IMR-90 (cell line): ENCODE measurements around the gene CADM4. TPM values are rescaled to one million over a fixed set of nuclear protein-coding genes. Genes with fewer than 3 reads are reported as not detected.

ENCODE experiments used
- ATAC-seq: fragments of 200-7000 bp; cut with Tn5 transposase; 2 replicates; pipeline ENCODE4 v1.9.1; 2020; ENCODE audit warnings: low read depth, mild to moderate bottlenecking, moderate library complexity
- BruUV-seq: library from RNA; stranded (reverse); fragments of 400-500 nt; replicated peaks from 2 replicates; lab custom pipeline; 2021; lab: Mats Ljungman, UMichigan
- CTCF ChIA-PET: fragments of 300-600 bp; formaldehyde crosslinking; extraction: SDS; loops from one replicate; lab custom pipeline; 2021; ENCODE audit warnings: antibody characterized with exemption; lab: Yijun Ruan, JAX
- POLR2A ChIA-PET: fragments of 300-600 bp; sonication (Branson Sonifier 250); formaldehyde crosslinking; loops from one replicate; lab custom pipeline; 2022; ENCODE audit warnings: antibody characterized with exemption; ENCODE audit not compliant: unreplicated experiment; lab: Charles Lee
- DNase-seq: peaks from one replicate; pipeline ENCODE4 v3.0.0; 2013
- H2AFZ ChIP-seq: replicated peaks from 2 replicates; pipeline ENCODE3; 2013; ENCODE audit warnings: low read length, mild to moderate bottlenecking; ENCODE audit not compliant: poor library complexity
- H2AK5ac ChIP-seq: 2 replicates; pipeline ENCODE4 v1.6.1; 2013; ENCODE audit warnings: low read depth, low read length, inconsistent platforms
- H2AK9ac ChIP-seq: replicated peaks from 2 replicates; pipeline ENCODE3; 2013; ENCODE audit warnings: mild to moderate bottlenecking, low read depth, low read length, moderate library complexity; ENCODE audit not compliant: poor library complexity
- H2BK120ac ChIP-seq: 2 replicates; pipeline ENCODE4 v1.6.1; 2013; ENCODE audit warnings: low read depth, low read length, inconsistent platforms
- H2BK15ac ChIP-seq: 3 replicates; pipeline ENCODE4 v1.6.1; 2013; ENCODE audit warnings: low read depth, low read length, inconsistent platforms
- H2BK20ac ChIP-seq: 2 replicates; pipeline ENCODE4 v1.6.1; 2013; ENCODE audit warnings: low read depth, mild to moderate bottlenecking, inconsistent platforms, low read length, moderate library complexity
- H2BK5ac ChIP-seq: 2 replicates; pipeline ENCODE4 v1.6.1; 2013; ENCODE audit warnings: mild to moderate bottlenecking, low read depth, low read length, inconsistent platforms; ENCODE audit not compliant: poor library complexity, severe bottlenecking
- H3K14ac ChIP-seq: replicated peaks from 2 replicates; pipeline ENCODE4 v1.6.1; 2013; ENCODE audit warnings: low read depth, low read length, inconsistent platforms
- H3K18ac ChIP-seq: 2 replicates; pipeline ENCODE4 v1.6.1; 2013; ENCODE audit warnings: low read depth, low read length, control low read depth
- H3K23ac ChIP-seq: 2 replicates; pipeline ENCODE4 v1.6.1; 2013; ENCODE audit warnings: low read depth, low read length, inconsistent platforms
- H3K27ac ChIP-seq: 2 replicates; pipeline ENCODE4 v1.5.1; 2013; ENCODE audit warnings: mild to moderate bottlenecking, control low read depth, low read length; ENCODE audit not compliant: insufficient read depth
- H3K27me3 ChIP-seq: 2 replicates; pipeline ENCODE4 v1.6.1; 2013; ENCODE audit warnings: low read length; ENCODE audit not compliant: control insufficient read depth, insufficient read depth
- H3K36me3 ChIP-seq: 2 replicates; pipeline ENCODE4 v1.6.1; 2013; ENCODE audit warnings: low read length, mixed read lengths; ENCODE audit not compliant: control insufficient read depth, insufficient read depth
- H3K4ac ChIP-seq: 2 replicates; pipeline ENCODE4 v1.6.1; 2013; ENCODE audit warnings: low read depth, low read length, inconsistent platforms
- H3K4me1 ChIP-seq: 2 replicates; pipeline ENCODE4 v1.6.1; 2013; ENCODE audit warnings: low read length, mixed read lengths; ENCODE audit not compliant: control insufficient read depth, insufficient read depth
- H3K4me2 ChIP-seq: 2 replicates; pipeline ENCODE4 v1.6.1; 2013; ENCODE audit warnings: low read depth, mild to moderate bottlenecking, control low read depth, low read length, moderate library complexity
- H3K4me3 ChIP-seq: 2 replicates; pipeline ENCODE4 v1.5.1; 2013; ENCODE audit warnings: low read depth, mild to moderate bottlenecking, control low read depth, low read length, moderate library complexity; ENCODE audit not compliant: insufficient read depth
- H3K56ac ChIP-seq: 2 replicates; pipeline ENCODE4 v1.6.1; 2013; ENCODE audit warnings: low read length, inconsistent platforms; ENCODE audit not compliant: insufficient read depth; ENCODE audit errors: extremely low read depth
- H3K79me1 ChIP-seq, 2 experiments: 2 replicates each; pipeline ENCODE4 v1.6.1; 2013; ENCODE audit warnings: low read length in 2 of 2, inconsistent platforms in 1 of 2, low read depth in 1 of 2
- H3K9ac ChIP-seq: 2 replicates; pipeline ENCODE4 v1.6.1; 2013; ENCODE audit warnings: low read depth, low read length, control low read depth
- H3K9me1 ChIP-seq: 2 replicates; pipeline ENCODE4 v1.6.1; 2013; ENCODE audit warnings: low read length, inconsistent platforms; ENCODE audit not compliant: insufficient read depth
- H3K9me3 ChIP-seq: 2 replicates; pipeline ENCODE4 v1.6.1; 2013; ENCODE audit warnings: low read length; ENCODE audit not compliant: control insufficient read depth, insufficient read depth
- H4K20me1 ChIP-seq: 2 replicates; pipeline ENCODE4 v1.6.1; 2013; ENCODE audit warnings: low read length, inconsistent platforms; ENCODE audit not compliant: insufficient read depth
- H4K5ac ChIP-seq: 2 replicates; pipeline ENCODE4 v1.6.1; 2013; ENCODE audit warnings: mild to moderate bottlenecking, low read depth, low read length, control low read depth
- H4K8ac ChIP-seq, 2 experiments: 2 replicates each; pipeline ENCODE4 v1.6.1; 2013; ENCODE audit warnings: low read depth in 2 of 2, low read length in 2 of 2, control low read depth in 1 of 2, inconsistent platforms in 1 of 2
- H4K91ac ChIP-seq: 2 replicates; pipeline ENCODE4 v1.6.1; 2013; ENCODE audit warnings: low read depth, low read length, inconsistent platforms; ENCODE audit not compliant: insufficient read depth
- BHLHE40 ChIP-seq: fragments of 150-350 bp; IDR thresholded peaks from 2 replicates; pipeline ENCODE4 v1.6.1; 2016; ENCODE audit warnings: mild to moderate bottlenecking, low read depth, low read length
- CEBPB ChIP-seq: IDR thresholded peaks from 2 replicates; pipeline ENCODE4 v1.6.1; 2012; ENCODE audit warnings: low read depth, low read length, improper control_type of control experiment
- CHD1 ChIP-seq: IDR thresholded peaks from 2 replicates; pipeline ENCODE4 v1.6.1; 2012; ENCODE audit warnings: low read depth, low read length, improper control_type of control experiment
- FOS ChIP-seq: fragments of 150-350 bp; IDR thresholded peaks from 2 replicates; pipeline ENCODE4 v1.6.1; 2016; ENCODE audit warnings: low read depth, low read length
- MAFK ChIP-seq: IDR thresholded peaks from 2 replicates; pipeline ENCODE4 v1.6.1; 2012; ENCODE audit warnings: low read depth, low read length, improper control_type of control experiment
- MAZ ChIP-seq: IDR thresholded peaks from 2 replicates; pipeline ENCODE4 v1.6.1; 2012; ENCODE audit warnings: low read depth, mild to moderate bottlenecking, low read length, improper control_type of control experiment, moderate library complexity, borderline replicate concordance
- MXI1 ChIP-seq: IDR thresholded peaks from 2 replicates; pipeline ENCODE4 v1.6.1; 2012; ENCODE audit warnings: low read depth, mild to moderate bottlenecking, low read length, moderate library complexity, borderline replicate concordance
- NFE2L2 ChIP-seq: fragments of 150-350 bp; IDR thresholded peaks from 2 replicates; pipeline ENCODE4 v1.6.1; 2016; ENCODE audit warnings: low read depth, mild to moderate bottlenecking, low read length
- POLR2A ChIP-seq: IDR thresholded peaks from 2 replicates; pipeline ENCODE4 v1.6.1; 2012; ENCODE audit warnings: mild to moderate bottlenecking, low read depth, low read length
- RAD21 ChIP-seq: IDR thresholded peaks from 2 replicates; pipeline ENCODE4 v1.6.1; 2012; ENCODE audit warnings: low read length, improper control_type of control experiment
- RCOR1 ChIP-seq: IDR thresholded peaks from 2 replicates; pipeline ENCODE4 v1.6.1; 2012; ENCODE audit warnings: mild to moderate bottlenecking, low read length, improper control_type of control experiment; ENCODE audit not compliant: insufficient replicate concordance
- RFX5 ChIP-seq: IDR thresholded peaks from 2 replicates; pipeline ENCODE4 v1.8.0; 2012; ENCODE audit warnings: low read depth, mild to moderate bottlenecking, low read length, moderate library complexity
- SMC3 ChIP-seq: fragments of 150-350 bp; IDR thresholded peaks from 2 replicates; pipeline ENCODE4 v1.6.1; 2016; ENCODE audit warnings: low read depth, mild to moderate bottlenecking, antibody characterized with exemption, low read length, moderate library complexity
- WGBS, 2 experiments: methylation state at CpG; one replicate each; pipeline versions ENCODE4 v1.1.5 to v1.1.7; 2013; ENCODE audit warnings: missing lambda C conversion rate in 2 of 2; ENCODE audit not compliant: insufficient read length in 1 of 2; ENCODE audit errors: extremely low coverage in 2 of 2; 5-methylcytosine and 5-hydroxymethylcytosine counted together
- dilution Hi-C: fragments of 300-500 bp; cut with HindIII; formaldehyde crosslinking; loops from one replicate; pipeline ENCODE4 v1.14.3; 2018; ENCODE audit warnings: low sequenced_read_pairs; ENCODE audit not compliant: unreplicated experiment
- in situ Hi-C: fragments of 300-500 bp; cut with MboI; formaldehyde crosslinking; loops from 3 replicates; pipeline ENCODE4 v1.14.3; 2019; ENCODE audit warnings: low sequenced_read_pairs, inconsistent platforms, mixed read lengths
- intact Hi-C: fragments of 100-400 bp; cut with micrococcal nuclease; formaldehyde crosslinking; loops from 2 replicates; pipeline ENCODE4 v1.10.0; 2022
- polyA plus RNA-seq, 3 experiments: library from polyadenylated mRNA; depleted of rRNA; stranded (reverse); fragments of >200 nt; gene quantifications; 2 replicates each; pipeline ENCODE4 v1.2.3, GENCODE V29; 2012; ENCODE audit warnings: low replicate concordance in 1 of 3
- total RNA-seq: library from RNA; depleted of rRNA; stranded (reverse); fragments of >200 nt; gene quantifications from 2 replicates; pipeline ENCODE4 v1.2.3, GENCODE V29; 2012
- TF ChIP-seq, protein P1 (sequence below): fragments of 150-350 bp; IDR thresholded peaks from 2 replicates; pipeline ENCODE4 v1.6.1; 2017; ENCODE audit warnings: mild to moderate bottlenecking, antibody characterized with exemption, low read length, low read depth
- TF ChIP-seq, protein P2 (sequence below): fragments of 150-350 bp; IDR thresholded peaks from 2 replicates; pipeline ENCODE4 v1.6.1; 2016; ENCODE audit warnings: low read depth, mild to moderate bottlenecking, low read length, moderate library complexity, borderline replicate concordance
- TF ChIP-seq, protein P3 (sequence below): conservative IDR thresholded peaks from 2 replicates; pipeline ENCODE4 v1.5.1; 2012; ENCODE audit warnings: mild to moderate bottlenecking, low read depth, low read length, improper control_type of control experiment

Gene CADM4
- total and polyA plus RNA-seq, 2 of the 4 experiments (the other 2 are of a cell fraction) = 2.0 to 4.9 TPM

DNA sequence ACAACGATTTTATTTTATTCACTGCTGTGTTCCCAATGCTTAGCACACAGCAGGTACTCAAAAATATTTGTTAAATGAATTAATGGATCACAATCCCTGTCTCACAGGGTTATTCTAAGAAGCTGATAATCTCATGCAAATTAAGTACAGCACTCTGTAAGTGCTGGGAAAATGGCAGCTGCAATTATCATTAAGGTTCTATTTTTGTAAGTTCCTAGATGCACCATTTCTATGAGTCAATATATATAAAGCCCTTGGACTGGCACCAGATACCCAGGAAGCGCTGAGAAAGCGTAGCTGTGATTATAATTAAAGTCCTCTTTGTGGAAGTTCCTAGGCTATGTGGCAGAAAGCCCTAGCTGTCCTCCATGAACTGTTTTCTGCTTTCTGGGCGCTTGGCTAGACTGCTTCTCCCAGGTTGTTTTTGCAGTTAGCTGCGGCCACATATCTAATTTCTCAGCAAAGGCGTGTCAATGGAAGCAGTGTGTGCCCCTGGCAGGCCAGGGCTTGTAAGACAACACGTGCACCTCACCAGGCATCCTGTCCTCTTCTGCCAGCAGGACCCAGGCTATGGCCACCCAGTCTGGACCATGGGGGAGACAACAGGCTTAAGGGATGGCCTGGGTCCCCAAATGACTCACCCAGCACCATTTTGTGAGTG, 33.0 kb downstream of the CADM4 start:
- H4K91ac ChIP-seq = no peak overlapping the region
- no peak overlapping the region for H3K27ac ChIP-seq
- no peak overlapping the region for H2AK9ac ChIP-seq
- no peak overlapping the region for H3K56ac ChIP-seq
- no peak for ATAC-seq
- CTCF ChIA-PET = no interaction called here
- no peak overlapping the region for H3K4ac ChIP-seq
- H4K8ac ChIP-seq = no peak overlapping the region
- intact Hi-C loops (no loop called here), dilution Hi-C loops (no loop called here), in situ Hi-C loops (no loop called here)
- H3K23ac ChIP-seq = no peak overlapping the region
- H3K36me3 ChIP-seq = peaks cover 15% of the 10 kb centered on the region
- H3K14ac ChIP-seq = no peak overlapping the region
- TF ChIP-seq SMC3 = no peak
- TF ChIP-seq RFX5 = no peak
- TF ChIP-seq MAFK = no peak
- no peak for TF ChIP-seq FOS
- TF ChIP-seq, protein P1, sequence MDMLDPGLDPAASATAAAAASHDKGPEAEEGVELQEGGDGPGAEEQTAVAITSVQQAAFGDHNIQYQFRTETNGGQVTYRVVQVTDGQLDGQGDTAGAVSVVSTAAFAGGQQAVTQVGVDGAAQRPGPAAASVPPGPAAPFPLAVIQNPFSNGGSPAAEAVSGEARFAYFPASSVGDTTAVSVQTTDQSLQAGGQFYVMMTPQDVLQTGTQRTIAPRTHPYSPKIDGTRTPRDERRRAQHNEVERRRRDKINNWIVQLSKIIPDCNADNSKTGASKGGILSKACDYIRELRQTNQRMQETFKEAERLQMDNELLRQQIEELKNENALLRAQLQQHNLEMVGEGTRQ = no peak
- TF ChIP-seq RCOR1 = no peak
- no peak for TF ChIP-seq MXI1
- no peak for TF ChIP-seq CEBPB
- TF ChIP-seq, protein P2, sequence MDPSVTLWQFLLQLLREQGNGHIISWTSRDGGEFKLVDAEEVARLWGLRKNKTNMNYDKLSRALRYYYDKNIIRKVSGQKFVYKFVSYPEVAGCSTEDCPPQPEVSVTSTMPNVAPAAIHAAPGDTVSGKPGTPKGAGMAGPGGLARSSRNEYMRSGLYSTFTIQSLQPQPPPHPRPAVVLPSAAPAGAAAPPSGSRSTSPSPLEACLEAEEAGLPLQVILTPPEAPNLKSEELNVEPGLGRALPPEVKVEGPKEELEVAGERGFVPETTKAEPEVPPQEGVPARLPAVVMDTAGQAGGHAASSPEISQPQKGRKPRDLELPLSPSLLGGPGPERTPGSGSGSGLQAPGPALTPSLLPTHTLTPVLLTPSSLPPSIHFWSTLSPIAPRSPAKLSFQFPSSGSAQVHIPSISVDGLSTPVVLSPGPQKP = no peak
- TF ChIP-seq BHLHE40 = no peak
- no peak for TF ChIP-seq CHD1
- no peak for TF ChIP-seq MAZ
- no peak for TF ChIP-seq RAD21
- TF ChIP-seq NFE2L2 = no peak
- TF ChIP-seq POLR2A = no peak
- TF ChIP-seq, protein P3, sequence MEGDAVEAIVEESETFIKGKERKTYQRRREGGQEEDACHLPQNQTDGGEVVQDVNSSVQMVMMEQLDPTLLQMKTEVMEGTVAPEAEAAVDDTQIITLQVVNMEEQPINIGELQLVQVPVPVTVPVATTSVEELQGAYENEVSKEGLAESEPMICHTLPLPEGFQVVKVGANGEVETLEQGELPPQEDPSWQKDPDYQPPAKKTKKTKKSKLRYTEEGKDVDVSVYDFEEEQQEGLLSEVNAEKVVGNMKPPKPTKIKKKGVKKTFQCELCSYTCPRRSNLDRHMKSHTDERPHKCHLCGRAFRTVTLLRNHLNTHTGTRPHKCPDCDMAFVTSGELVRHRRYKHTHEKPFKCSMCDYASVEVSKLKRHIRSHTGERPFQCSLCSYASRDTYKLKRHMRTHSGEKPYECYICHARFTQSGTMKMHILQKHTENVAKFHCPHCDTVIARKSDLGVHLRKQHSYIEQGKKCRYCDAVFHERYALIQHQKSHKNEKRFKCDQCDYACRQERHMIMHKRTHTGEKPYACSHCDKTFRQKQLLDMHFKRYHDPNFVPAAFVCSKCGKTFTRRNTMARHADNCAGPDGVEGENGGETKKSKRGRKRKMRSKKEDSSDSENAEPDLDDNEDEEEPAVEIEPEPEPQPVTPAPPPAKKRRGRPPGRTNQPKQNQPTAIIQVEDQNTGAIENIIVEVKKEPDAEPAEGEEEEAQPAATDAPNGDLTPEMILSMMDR = no peak
- H4K5ac ChIP-seq = no peak overlapping the region
- H2BK5ac ChIP-seq = no peak overlapping the region
- H2BK15ac ChIP-seq = no peak overlapping the region
- H3K4me2 ChIP-seq = no peak overlapping the region
- no peaks in the 10 kb centered on the region for H3K9me3 ChIP-seq
- H3K9ac ChIP-seq = no peak overlapping the region
- DNase-seq = no peak
- BruUV-seq = no TSS peak
- no peak overlapping the region for H2BK120ac ChIP-seq
- no peak overlapping the region for H3K18ac ChIP-seq
- H3K4me3 ChIP-seq = no peak overlapping the region
- no peak overlapping the region for H2AFZ ChIP-seq
- H3K4me1 ChIP-seq = no peaks in the 10 kb centered on the region
- 100% methylated on average over 1 of the region's 7 CpGs; no CpG with 5 or more reads in 1 of the 2 experiments for WGBS, 2 experiments
- no peaks in the 10 kb centered on the region for H3K27me3 ChIP-seq
- peaks cover 9% of the 10 kb centered on the region for H3K9me1 ChIP-seq
- H4K20me1 ChIP-seq = peaks cover 17% of the 10 kb centered on the region
- POLR2A ChIA-PET = no interaction called here
- no peak overlapping the region for H2AK5ac ChIP-seq
- H2BK20ac ChIP-seq = no peak overlapping the region
- H3K79me1 ChIP-seq = peaks cover 18 to 39% of the 10 kb centered on the region in 2 experiments
